HFF-Myc (cell line): ENCODE measurements around the gene BRICD5.

Source experiments
- DNase-seq: peaks from one replicate; pipeline ENCODE4 v3.0.0-alpha.2; 2011; ENCODE audit warnings: low read depth; ENCODE audit errors: extremely low read depth
- H3K4me3 ChIP-seq: replicated peaks from 2 replicates; pipeline ENCODE4 v1.5.1; 2011; ENCODE audit warnings: low read depth, mild to moderate bottlenecking, control low read depth, low read length
- TF ChIP-seq, protein P1 (sequence below): IDR thresholded peaks from 2 replicates; pipeline ENCODE4 v1.5.1; 2012; ENCODE audit warnings: mild to moderate bottlenecking, low read depth, low read length, control low read depth; ENCODE audit errors: missing control alignments

Gene BRICD5

DNA sequence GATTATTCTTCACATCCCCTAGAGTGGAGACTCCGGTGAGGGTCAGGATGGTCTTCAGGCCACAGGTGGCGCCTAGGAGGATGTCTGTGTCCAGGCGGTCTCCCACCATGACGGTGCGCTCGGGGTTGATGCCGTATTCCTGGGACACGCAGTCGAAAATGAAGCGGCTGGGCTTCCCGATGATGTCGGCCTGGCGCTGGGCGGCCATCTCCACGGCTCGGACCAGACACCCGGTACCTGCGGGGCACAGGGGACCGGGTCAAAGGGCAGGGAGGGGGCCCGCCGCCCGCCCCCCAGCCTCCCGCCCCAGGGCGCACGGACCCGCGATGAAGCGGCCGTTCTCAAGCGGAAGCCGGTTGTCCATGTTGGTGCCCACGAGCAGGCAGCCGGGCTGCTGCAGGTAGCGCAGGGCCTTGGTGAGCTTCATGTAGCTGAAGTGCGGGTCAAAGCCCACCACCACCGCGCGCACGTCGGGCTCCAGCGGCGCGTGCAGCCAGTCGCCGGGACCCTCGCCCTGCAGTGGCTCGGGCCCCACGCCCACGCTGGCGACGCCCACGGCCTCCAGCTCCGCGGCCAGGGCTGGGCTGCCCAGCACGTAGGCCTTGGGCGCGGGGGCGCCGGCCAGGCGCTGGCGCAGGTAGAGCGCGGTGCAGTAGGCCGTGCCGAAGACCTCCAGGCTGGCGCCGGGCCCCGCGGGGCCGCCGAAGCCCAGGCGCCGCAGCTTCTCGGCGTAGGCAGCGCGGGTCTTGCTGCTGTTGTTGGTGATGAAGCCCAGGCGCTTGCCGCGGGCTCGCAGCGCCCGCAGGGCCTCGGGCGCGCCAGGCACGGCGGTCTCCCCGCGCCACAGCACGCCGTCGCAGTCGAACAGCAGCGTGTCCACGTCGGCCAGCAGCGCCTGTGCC, 3.4 kb upstream of the BRICD5 start:
- peak overlapping the region; percentile 68 for H3K4me3 ChIP-seq
- TF ChIP-seq, protein P1, sequence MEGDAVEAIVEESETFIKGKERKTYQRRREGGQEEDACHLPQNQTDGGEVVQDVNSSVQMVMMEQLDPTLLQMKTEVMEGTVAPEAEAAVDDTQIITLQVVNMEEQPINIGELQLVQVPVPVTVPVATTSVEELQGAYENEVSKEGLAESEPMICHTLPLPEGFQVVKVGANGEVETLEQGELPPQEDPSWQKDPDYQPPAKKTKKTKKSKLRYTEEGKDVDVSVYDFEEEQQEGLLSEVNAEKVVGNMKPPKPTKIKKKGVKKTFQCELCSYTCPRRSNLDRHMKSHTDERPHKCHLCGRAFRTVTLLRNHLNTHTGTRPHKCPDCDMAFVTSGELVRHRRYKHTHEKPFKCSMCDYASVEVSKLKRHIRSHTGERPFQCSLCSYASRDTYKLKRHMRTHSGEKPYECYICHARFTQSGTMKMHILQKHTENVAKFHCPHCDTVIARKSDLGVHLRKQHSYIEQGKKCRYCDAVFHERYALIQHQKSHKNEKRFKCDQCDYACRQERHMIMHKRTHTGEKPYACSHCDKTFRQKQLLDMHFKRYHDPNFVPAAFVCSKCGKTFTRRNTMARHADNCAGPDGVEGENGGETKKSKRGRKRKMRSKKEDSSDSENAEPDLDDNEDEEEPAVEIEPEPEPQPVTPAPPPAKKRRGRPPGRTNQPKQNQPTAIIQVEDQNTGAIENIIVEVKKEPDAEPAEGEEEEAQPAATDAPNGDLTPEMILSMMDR = no peak
- DNase-seq = no peak

DNA sequence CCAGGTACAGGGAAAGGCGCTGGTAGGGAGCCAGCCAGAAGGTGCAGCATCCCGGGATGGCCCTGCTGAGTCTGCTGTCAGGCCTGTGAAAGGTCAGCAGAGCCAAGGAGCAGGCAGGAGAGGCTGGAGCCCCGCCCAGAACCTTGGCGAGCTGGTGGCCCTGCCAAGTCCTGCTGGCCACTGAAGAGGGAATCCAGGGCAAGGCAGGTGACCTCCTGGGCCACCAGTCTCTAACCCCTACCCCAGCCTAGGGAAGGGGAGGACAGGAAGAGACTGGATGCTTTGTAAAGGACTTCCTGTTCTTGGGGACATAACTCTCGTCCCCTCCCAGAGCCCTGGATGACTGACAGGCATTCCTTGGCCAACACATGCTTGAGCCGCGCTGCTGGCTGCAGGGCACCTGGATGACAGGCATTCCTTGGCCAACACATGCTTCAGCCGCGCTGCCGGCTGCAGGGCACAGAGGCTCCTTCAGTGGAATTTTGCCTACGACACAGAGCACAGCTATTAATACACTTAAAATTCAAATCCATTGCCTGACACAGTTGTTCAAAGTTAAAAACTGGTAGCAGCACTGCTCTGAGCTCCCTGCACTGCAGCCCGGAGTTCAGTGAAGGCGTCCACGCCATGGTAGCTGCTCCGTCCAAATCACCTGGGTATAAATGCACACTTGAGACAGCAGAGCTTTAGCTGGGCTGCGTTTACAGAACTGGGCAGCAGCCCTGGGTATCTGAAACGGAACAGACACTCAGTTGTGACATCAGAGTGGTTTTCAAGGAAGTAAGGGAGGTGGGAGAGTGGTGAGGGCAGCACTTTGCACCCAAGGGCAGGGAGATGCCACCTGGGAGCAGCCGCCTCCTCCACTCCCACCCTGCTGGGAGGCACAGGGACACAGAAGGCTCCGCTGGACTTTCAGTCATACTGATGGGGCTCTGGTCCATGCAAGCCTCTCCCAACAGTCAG, 2.0 kb upstream of the BRICD5 start:
- DNase-seq = no peak

DNA sequence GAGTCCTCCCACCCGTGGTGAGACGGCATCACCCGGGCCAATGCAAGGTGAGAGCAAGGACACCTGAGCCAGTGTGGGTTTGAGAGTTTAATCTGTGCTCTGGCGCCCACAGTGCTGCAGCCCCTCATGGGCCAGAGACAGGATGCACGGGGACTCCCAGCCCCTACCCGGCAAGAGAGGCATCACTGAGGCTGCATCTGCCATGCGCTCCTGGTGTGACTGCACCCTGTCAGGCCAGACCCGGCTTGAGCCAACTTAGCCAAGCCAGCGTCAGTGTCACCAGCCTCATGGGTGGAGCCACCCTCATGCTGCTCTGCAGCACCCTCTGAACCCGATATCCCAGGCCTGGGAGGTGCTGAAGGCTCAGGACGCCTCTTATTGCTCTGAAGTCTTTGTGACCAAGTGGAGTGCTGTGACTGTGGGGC, 1.3 kb upstream of the BRICD5 start:
- TF ChIP-seq, protein P1 = no peak
- peak overlapping the region; percentile 68; the same call in 1 of the 2 replicates for H3K4me3 ChIP-seq

More for the DNA sequence above, 2.0 kb upstream of the BRICD5 start:
- peak overlapping the region; percentile 68 for H3K4me3 ChIP-seq
- TF ChIP-seq, protein P1 = no peak

DNA sequence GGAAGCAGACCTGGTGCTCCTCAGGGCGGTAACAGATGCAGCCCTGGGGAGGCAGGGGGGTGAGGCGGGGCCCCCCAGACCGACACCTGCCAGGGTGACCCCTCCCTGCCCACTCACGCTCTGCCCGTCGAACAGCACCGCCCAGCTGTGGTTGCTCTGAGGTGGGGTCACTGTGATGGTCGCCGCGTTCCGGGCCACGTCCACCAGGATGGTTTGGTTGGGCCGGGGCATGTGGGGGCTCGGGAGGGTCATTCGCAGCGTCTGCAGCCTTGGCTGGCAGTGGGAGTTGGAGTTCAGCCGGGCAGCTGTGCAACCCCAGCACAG, 692 bp downstream of the BRICD5 start:
- TF ChIP-seq, protein P1 = no peak
- no peak overlapping the region for H3K4me3 ChIP-seq
- no peak for DNase-seq

More for the DNA sequence above, 1.3 kb upstream of the BRICD5 start:
- no peak for DNase-seq

DNA sequence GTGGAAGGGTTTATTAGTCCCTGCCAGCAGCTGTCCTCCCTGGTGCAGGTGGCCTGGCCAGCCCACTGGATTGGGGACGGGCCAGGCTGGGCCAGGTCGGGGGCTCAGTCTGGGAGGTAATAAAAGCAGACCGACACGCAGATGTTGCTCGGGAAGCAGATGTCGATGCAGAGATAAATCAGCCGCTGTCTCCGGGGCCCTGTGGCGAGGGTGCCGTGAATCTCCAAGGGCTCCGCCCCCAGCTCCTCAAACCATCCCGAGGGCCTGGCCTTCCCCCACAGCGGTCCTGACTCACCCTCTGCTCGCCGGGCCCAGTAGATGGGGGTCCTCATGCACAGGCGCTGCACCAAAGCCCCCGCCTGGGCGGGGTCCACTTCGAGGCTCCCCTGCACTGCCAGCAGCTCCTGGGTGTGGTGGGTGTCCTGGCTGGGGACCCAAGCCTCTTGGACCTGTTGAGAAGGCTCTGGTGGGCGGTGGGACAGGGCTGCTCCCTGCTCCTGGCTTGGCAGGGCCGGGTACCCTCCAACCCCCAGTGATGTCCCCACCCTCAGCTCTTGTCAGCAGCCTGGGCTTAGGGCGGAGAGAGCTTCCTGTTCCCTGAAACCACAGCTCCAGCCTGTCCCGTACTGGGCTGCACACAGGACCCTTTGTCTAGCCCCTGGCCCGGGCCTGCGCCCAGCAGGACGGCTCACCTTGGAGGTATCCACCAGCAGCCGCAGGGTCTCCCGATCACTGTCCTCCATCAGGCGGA, 1.2 kb downstream of the BRICD5 start:
- H3K4me3 ChIP-seq = no peak overlapping the region
- DNase-seq = no peak
- TF ChIP-seq, protein P1 = no peak

DNA sequence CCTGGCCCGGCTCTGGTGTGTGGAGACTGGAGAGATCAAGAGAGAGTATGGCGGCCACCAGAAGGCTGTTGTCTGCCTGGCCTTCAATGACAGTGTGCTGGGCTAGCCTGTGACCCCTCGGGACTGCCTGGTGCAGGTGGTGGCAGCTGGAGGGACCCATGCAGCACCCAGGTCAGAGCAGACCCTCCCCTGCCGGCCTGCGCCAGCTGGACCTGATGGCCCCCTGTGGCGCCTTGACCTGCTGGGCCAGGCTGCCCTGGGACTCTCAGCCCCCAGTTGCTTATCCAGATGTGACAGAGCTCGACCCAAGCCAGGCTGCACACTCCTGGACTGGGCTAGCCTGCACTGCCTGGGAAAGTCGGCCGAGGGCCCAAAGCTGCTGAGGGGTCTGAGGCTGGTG, 1.9 kb downstream of the BRICD5 start:
- DNase-seq = no peak
- TF ChIP-seq, protein P1 = no peak
- no peak overlapping the region for H3K4me3 ChIP-seq
